Ishikawa (cell line): Measurements from ENCODE around the gene RIC8B.

Experiments used
- CEBPB ChIP-seq: IDR thresholded peaks from 2 replicates; pipeline ENCODE4 v1.6.1; 2012
- CREB1 ChIP-seq: IDR thresholded peaks from 2 replicates; pipeline ENCODE4 v1.6.1; 2012; ENCODE audit warnings: low read depth
- EGR1 ChIP-seq: IDR thresholded peaks from 2 replicates; pipeline ENCODE4 v1.6.1; 2012
- EP300 ChIP-seq: IDR thresholded peaks from 2 replicates; pipeline ENCODE4 v1.6.1; 2012; ENCODE audit warnings: borderline replicate concordance
- FOXM1 ChIP-seq: IDR thresholded peaks from 2 replicates; pipeline ENCODE4 v1.6.1; 2012; ENCODE audit warnings: low read depth, borderline replicate concordance
- NFIC ChIP-seq: IDR thresholded peaks from 2 replicates; pipeline ENCODE4 v1.6.1; 2012
- RAD21 ChIP-seq: IDR thresholded peaks from 2 replicates; pipeline ENCODE4 v1.6.1; 2012; ENCODE audit warnings: low read depth
- TAF1 ChIP-seq: IDR thresholded peaks from 2 replicates; pipeline ENCODE4 v1.6.1; 2012; ENCODE audit warnings: low read depth, mild to moderate bottlenecking
- TCF12 ChIP-seq: IDR thresholded peaks from 2 replicates; pipeline ENCODE4 v1.6.1; 2012; ENCODE audit warnings: low read depth
- TEAD4 ChIP-seq: IDR thresholded peaks from 2 replicates; pipeline ENCODE4 v1.6.1; 2012
- YY1 ChIP-seq: IDR thresholded peaks from 2 replicates; pipeline ENCODE4 v1.6.1; 2012; ENCODE audit warnings: low read depth
- ZBTB7A ChIP-seq: IDR thresholded peaks from 2 replicates; pipeline ENCODE4 v1.6.1; 2012; ENCODE audit warnings: low read depth
- TF ChIP-seq, protein P1 (sequence below): IDR thresholded peaks from 2 replicates; pipeline ENCODE4 v1.6.1; 2012
- TF ChIP-seq, protein P2 (sequence below): IDR thresholded peaks from 2 replicates; pipeline ENCODE4 v1.6.1; 2012
- TF ChIP-seq, protein P3 (sequence below): IDR thresholded peaks from 2 replicates; pipeline ENCODE4 v1.6.1; 2012; ENCODE audit warnings: low read depth, mild to moderate bottlenecking

The RIC8B gene

DNA sequence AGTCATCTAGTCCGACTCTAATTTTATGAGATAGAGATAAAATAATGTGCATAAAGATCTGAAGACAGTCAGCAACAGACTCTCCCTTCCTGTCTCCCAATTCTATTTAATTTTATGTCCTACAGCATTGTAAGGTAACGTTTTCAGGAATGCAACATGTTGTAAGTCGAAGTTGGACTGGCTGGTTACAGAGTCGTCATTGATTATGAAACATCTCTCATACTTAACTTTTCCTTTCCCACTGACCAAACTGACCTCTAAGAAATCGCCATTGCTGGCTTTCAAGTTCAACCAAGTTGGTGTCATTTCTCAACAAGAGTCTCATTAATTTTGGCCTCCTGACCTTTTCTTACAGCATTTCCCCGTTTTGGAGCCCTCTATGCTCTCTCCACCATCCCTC lies 4.9 kb upstream of the RIC8B start:
- TF ChIP-seq, protein P1, sequence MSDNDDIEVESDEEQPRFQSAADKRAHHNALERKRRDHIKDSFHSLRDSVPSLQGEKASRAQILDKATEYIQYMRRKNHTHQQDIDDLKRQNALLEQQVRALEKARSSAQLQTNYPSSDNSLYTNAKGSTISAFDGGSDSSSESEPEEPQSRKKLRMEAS, result no peak
- no peak for TF ChIP-seq RAD21

DNA sequence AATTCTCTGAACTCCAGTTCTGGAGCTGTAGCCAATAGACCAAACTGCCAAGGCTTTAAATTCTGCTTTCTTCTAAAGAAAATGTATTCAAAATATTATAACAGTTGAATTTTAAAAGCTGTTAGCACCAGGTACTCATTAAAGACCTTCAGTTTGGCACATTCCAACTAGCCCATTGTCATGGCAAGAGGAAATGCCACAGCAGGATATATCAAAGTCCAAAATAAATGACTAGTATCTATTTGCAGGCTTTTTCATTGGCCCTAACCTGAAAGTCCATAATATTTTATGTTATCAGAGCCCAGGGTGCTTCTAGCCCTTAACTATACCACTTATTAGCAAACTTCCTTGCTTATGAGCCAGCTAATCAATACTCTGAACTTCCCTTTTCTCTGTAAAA lies 3.1 kb upstream of the RIC8B start:
- no peak for TF ChIP-seq EP300
- TF ChIP-seq, protein P1, result no peak
- no peak for TF ChIP-seq TCF12
- no peak for TF ChIP-seq NFIC
- TF ChIP-seq, protein P2, sequence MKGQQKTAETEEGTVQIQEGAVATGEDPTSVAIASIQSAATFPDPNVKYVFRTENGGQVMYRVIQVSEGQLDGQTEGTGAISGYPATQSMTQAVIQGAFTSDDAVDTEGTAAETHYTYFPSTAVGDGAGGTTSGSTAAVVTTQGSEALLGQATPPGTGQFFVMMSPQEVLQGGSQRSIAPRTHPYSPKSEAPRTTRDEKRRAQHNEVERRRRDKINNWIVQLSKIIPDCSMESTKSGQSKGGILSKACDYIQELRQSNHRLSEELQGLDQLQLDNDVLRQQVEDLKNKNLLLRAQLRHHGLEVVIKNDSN, result no peak
- no peak for TF ChIP-seq ZBTB7A

DNA sequence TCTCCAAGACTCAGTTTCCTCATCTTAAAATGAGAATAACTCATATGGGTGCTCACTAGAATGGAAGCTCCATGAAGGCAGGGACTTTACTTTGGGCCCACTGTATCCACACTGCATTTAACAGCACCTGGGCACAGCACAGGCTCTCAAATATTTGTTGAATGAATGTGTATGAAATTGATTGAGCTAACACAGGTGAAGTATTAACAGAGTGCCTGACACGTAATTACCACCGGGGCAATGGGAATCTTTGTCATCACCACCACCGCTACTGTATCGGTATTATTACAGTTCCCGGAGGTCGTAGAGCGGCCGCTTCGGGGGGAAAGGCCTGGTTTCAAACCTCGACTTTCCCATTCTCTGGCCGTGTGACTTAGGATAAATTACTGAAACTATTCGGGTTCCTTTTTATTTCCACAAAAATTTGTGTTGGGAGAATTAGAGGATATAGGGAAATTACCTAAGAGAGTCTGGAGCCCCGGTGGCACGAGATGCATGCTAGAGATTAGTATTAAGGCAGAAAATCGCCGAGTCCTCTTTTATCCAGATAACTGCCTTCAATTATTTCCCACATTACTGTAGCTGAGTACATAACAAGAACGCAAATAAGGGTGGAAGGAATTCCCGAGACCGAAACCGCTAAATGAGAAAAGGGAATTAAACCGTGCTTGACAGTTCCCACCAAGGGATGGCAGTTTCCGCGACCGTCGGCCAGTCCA lies 1.0 kb upstream of the RIC8B start:
- TF ChIP-seq CEBPB (no peak), TCF12 (no peak), NFIC (no peak), EGR1 (no peak), ZBTB7A (no peak), EP300 (no peak), TEAD4 (no peak), TAF1 (no peak), RAD21 (no peak)

DNA sequence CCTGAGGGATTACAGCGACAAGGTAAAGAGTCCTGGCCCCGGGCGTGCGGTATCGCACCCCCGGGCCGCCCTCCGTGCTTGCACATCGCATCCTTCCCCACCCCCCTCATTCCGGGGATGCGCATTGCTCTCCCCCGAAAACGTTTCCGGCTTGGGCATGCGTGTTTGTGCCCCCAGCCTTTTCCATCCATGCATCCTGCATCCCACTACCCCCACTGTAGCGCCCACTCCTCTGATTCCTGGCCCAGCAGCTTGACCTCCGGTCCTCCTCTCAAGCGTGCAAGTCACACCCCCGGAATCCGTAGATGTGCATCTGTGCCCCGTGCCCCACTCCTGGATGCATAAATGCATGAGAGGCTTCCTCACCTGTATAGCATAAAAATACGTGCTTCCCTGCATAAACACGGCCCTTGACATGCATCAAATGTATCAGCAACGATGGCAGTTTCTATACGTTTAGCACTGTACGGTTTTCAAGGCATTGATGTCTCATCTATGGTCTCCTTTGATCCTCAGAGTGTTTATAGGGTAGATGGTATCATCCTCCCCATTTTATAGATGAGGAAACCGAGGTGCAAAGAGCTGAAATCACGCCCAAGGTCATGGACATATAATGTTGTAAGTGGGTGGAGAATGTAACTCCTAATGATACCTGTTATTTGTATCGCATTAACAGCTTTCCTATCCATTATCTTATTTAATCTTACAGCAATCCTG lies 484 bp downstream of the RIC8B start:
- TF ChIP-seq RAD21 (no peak), CREB1 (no peak), TCF12 (no peak), CEBPB (no peak), TEAD4 (no peak), FOXM1 (no peak), EP300 (no peak)

DNA sequence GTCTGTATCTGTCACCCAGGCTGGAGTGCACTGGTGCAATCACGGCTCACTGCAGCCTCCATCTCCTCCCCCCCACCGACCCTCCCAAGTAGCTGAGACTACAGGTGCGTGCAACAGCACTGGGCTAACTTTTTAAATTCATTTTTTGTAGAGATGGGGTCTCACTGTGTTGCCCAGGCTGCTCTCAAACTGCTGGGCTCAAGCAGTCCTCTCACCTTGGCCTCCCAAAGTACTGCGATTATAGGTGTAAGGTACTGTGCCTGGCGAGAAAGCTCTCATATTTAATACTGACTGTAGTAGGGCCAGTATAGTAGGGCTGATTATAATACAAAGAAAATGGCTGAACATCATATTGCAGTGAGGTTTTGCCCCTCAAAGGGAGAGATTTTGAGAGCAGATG lies 2.4 kb downstream of the RIC8B start:
- TF ChIP-seq TEAD4 (no peak), EGR1 (no peak), ZBTB7A (no peak), CREB1 (no peak), CEBPB (no peak), EP300 (no peak), NFIC (no peak), FOXM1 (no peak), TAF1 (no peak), YY1 (no peak), RAD21 (no peak), TCF12 (no peak)
- TF ChIP-seq, protein P3, sequence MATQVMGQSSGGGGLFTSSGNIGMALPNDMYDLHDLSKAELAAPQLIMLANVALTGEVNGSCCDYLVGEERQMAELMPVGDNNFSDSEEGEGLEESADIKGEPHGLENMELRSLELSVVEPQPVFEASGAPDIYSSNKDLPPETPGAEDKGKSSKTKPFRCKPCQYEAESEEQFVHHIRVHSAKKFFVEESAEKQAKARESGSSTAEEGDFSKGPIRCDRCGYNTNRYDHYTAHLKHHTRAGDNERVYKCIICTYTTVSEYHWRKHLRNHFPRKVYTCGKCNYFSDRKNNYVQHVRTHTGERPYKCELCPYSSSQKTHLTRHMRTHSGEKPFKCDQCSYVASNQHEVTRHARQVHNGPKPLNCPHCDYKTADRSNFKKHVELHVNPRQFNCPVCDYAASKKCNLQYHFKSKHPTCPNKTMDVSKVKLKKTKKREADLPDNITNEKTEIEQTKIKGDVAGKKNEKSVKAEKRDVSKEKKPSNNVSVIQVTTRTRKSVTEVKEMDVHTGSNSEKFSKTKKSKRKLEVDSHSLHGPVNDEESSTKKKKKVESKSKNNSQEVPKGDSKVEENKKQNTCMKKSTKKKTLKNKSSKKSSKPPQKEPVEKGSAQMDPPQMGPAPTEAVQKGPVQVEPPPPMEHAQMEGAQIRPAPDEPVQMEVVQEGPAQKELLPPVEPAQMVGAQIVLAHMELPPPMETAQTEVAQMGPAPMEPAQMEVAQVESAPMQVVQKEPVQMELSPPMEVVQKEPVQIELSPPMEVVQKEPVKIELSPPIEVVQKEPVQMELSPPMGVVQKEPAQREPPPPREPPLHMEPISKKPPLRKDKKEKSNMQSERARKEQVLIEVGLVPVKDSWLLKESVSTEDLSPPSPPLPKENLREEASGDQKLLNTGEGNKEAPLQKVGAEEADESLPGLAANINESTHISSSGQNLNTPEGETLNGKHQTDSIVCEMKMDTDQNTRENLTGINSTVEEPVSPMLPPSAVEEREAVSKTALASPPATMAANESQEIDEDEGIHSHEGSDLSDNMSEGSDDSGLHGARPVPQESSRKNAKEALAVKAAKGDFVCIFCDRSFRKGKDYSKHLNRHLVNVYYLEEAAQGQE, result no peak
- TF ChIP-seq, protein P2, result no peak
- TF ChIP-seq, protein P1, result no peak

DNA sequence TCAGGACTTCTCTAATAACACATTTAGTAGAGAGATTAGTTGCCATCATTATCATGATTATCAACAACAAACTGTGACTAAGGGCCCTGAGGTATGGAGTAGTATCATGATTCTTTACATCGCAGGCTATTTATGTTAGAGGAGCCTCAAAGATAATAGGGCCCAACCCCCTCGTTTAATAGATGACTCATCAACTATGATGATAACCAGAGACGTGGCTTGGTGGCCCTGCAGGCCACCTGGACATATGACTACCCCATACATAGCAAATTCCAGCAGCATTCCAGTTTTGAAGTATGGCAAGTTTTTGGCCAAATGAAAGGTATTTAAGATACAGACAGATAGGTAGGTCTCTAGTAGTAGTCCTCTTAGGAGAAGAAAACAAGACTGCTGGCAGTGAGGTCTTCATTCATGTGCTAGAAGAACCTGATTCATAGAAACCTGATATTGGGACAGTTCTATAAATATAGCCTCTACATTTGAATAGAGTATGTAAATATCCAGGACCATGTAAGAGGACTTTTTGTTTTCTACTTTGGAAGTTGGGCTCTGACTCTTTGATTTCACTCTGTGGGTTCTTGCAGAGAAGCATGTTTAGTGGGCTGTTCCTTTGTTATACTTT lies 5.6 kb downstream of the RIC8B start:
- TF ChIP-seq, protein P3, result no peak
- TF ChIP-seq TCF12 (no peak), NFIC (no peak), TEAD4 (no peak), FOXM1 (no peak), YY1 (no peak), CEBPB (no peak), RAD21 (no peak), EGR1 (no peak), EP300 (no peak), CREB1 (no peak), ZBTB7A (no peak), TAF1 (no peak)
- TF ChIP-seq, protein P1, result no peak
- TF ChIP-seq, protein P2, result no peak
